NK-92 (cell line): ENCODE results near the gene TSPAN9.

ENCODE experiments used
- DNase-seq: peaks from one replicate; lab custom pipeline; 2025; ENCODE audit not compliant: unreplicated experiment; lab: John Stamatoyannopoulos, UW

TSPAN9 gene

GRCh38 chr12:3122841-3123678 lies 45.9 kb downstream of the TSPAN9 start:
- no peak for DNase-seq

- DNase-seq, result no peak
Observed at GRCh38 chr12:3123729-3124128, 46.5 kb downstream of the TSPAN9 start.

GRCh38 chr12:3124917-3125316 lies 47.7 kb downstream of the TSPAN9 start:
- DNase-seq, result no peak

- DNase-seq, result no peak
Observed at GRCh38 chr12:3125674-3126073, 48.5 kb downstream of the TSPAN9 start.

GRCh38 chr12:3127832-3128231 lies 50.7 kb downstream of the TSPAN9 start:
- DNase-seq, result no peak

GRCh38 chr12:3128498-3129293 lies 51.5 kb downstream of the TSPAN9 start:
- no peak for DNase-seq

GRCh38 chr12:3129301-3130056 lies 52.3 kb downstream of the TSPAN9 start:
- DNase-seq, result no peak

- no peak for DNase-seq
Observed at GRCh38 chr12:3130057-3130830, 53.1 kb downstream of the TSPAN9 start.

- DNase-seq, result no peak
Observed at GRCh38 chr12:3131129-3131528, 54.0 kb downstream of the TSPAN9 start.

GRCh38 chr12:3132636-3133404 lies 55.6 kb downstream of the TSPAN9 start:
- DNase-seq, result no peak

GRCh38 chr12:3133405-3133783 lies 56.2 kb downstream of the TSPAN9 start:
- no peak for DNase-seq

- DNase-seq, result no peak
Observed at GRCh38 chr12:3134126-3134525, 56.9 kb downstream of the TSPAN9 start.

GRCh38 chr12:3134526-3135135 lies 57.5 kb downstream of the TSPAN9 start:
- no peak for DNase-seq

GRCh38 chr12:3135522-3136461 lies 58.6 kb downstream of the TSPAN9 start:
- no peak for DNase-seq

- no peak for DNase-seq
Observed at GRCh38 chr12:3136641-3137267, 59.6 kb downstream of the TSPAN9 start.

GRCh38 chr12:3137268-3137781 lies 60.1 kb downstream of the TSPAN9 start:
- DNase-seq, result no peak

GRCh38 chr12:3137814-3138445 lies 60.8 kb downstream of the TSPAN9 start:
- DNase-seq, result no peak
